Adrenal gland (tissue), 5 donors: ENCODE results near the gene AMN1.

Source experiments
- POLR2A ChIP-seq, 2 donors: fragments of 450-650 bp; IDR thresholded peaks; one replicate each; pipeline ENCODE4 v1.6.1; 2017; ENCODE audit warnings: antibody characterized with exemption in 2 of 2, mild to moderate bottlenecking in 2 of 2, moderate library complexity in 1 of 2
- TF ChIP-seq, protein P1 (sequence below), 6 experiments: fragments of 450-650 bp in 4 of 6; fragments of 200-600 bp in 2 of 6; sonication (generic) in 1 of 6; IDR thresholded peaks; 1 replicate in 5 of 6; 2 replicates in 1 of 6; pipeline versions ENCODE4 v1.5.1 to v1.8.0; 2016 to 2021; ENCODE audit warnings: antibody characterized with exemption in 6 of 6, mild to moderate bottlenecking in 2 of 6, moderate library complexity in 1 of 6
- donor health status: DM: no; HTN: no; CAD: no.

DNA sequence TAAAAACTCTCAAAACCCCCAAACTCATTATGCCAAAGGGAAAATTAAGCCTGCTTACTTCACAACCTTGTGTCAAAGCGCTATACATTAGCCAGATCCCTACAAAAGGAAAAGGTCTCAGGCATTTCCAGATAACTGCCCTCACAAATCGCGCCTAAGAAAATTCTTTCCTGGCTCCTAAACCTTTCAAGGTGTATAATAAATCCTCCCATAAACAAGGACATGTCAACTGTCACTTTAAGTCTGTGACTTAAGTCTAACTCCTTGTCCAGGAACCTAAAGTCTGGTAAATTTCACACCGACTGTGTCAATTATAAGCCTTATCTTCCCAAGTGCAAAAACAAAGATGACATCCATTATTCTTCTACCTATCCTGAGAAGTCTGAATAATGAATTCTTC, 73.6 kb downstream of the AMN1 start:
- TF ChIP-seq, protein P1, sequence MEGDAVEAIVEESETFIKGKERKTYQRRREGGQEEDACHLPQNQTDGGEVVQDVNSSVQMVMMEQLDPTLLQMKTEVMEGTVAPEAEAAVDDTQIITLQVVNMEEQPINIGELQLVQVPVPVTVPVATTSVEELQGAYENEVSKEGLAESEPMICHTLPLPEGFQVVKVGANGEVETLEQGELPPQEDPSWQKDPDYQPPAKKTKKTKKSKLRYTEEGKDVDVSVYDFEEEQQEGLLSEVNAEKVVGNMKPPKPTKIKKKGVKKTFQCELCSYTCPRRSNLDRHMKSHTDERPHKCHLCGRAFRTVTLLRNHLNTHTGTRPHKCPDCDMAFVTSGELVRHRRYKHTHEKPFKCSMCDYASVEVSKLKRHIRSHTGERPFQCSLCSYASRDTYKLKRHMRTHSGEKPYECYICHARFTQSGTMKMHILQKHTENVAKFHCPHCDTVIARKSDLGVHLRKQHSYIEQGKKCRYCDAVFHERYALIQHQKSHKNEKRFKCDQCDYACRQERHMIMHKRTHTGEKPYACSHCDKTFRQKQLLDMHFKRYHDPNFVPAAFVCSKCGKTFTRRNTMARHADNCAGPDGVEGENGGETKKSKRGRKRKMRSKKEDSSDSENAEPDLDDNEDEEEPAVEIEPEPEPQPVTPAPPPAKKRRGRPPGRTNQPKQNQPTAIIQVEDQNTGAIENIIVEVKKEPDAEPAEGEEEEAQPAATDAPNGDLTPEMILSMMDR (IDR thresholded peaks at IDR 0.05) = no peak
- no peak for TF ChIP-seq POLR2A (IDR thresholded peaks at IDR 0.05)
